GM10847 (cell line): ENCODE results near the gene ACAP2.

ENCODE experiments used
- POLR2A ChIP-seq: IDR thresholded peaks from 2 replicates; pipeline ENCODE4 v1.6.1; 2011; ENCODE audit not compliant: insufficient read length; ENCODE audit errors: extremely low read depth

The ACAP2 gene

GRCh38 chr3:195365371-195365770 is 77.4 kb downstream of the ACAP2 start:
- TF ChIP-seq POLR2A: no peak

GRCh38 chr3:195356151-195357086 is 86.4 kb downstream of the ACAP2 start:
- no peak for TF ChIP-seq POLR2A

- TF ChIP-seq POLR2A: no peak
These were observed 89.8 kb downstream of the ACAP2 start for GRCh38 chr3:195352895-195353488.

GRCh38 chr3:195348426-195349115 is 94.2 kb downstream of the ACAP2 start:
- TF ChIP-seq POLR2A: no peak

- no peak for TF ChIP-seq POLR2A
These were observed 105.1 kb downstream of the ACAP2 start for GRCh38 chr3:195337747-195338146.

GRCh38 chr3:195334967-195335366 is 107.9 kb downstream of the ACAP2 start:
- no peak for TF ChIP-seq POLR2A

GRCh38 chr3:195319060-195319459 is 123.8 kb downstream of the ACAP2 start:
- TF ChIP-seq POLR2A: no peak

- no peak for TF ChIP-seq POLR2A
These were observed 130.1 kb downstream of the ACAP2 start for GRCh38 chr3:195312714-195313113.

- TF ChIP-seq POLR2A: no peak
These were observed 135.1 kb downstream of the ACAP2 start for GRCh38 chr3:195307711-195308110.

- no peak for TF ChIP-seq POLR2A
These were observed 136.5 kb downstream of the ACAP2 start for GRCh38 chr3:195306369-195306768.

GRCh38 chr3:195302431-195302830 is 140.4 kb downstream of the ACAP2 start:
- no peak for TF ChIP-seq POLR2A

- no peak for TF ChIP-seq POLR2A
These were observed 145.4 kb downstream of the ACAP2 start for GRCh38 chr3:195297446-195297845.

- no peak for TF ChIP-seq POLR2A
These were observed 146.2 kb downstream of the ACAP2 start for GRCh38 chr3:195296662-195297061.

GRCh38 chr3:195291121-195291520 is 151.7 kb downstream of the ACAP2 start:
- TF ChIP-seq POLR2A: no peak

GRCh38 chr3:195286115-195286872 is 156.5 kb downstream of the ACAP2 start:
- no peak for TF ChIP-seq POLR2A
